Astrocyte (in vitro differentiated cells and primary cell): ENCODE data around the gene CLEC4G.

Experiments
- EZH2 ChIP-seq: IDR thresholded peaks from 2 replicates; pipeline ENCODE4 v1.6.1; 2012; ENCODE audit warnings: mild to moderate bottlenecking, low read length, inconsistent platforms; ENCODE audit not compliant: insufficient read depth
- TF ChIP-seq, protein P1 (sequence below): IDR thresholded peaks from 2 replicates; pipeline ENCODE4 v1.5.1; 2011; ENCODE audit warnings: low read depth, mild to moderate bottlenecking, inconsistent platforms, low read length, moderate library complexity; ENCODE audit not compliant: insufficient read depth

GRCh38 chr19:7701049-7701653 is 30.8 kb downstream of the CLEC4G start:
- TF ChIP-seq EZH2 = no peak
- TF ChIP-seq, protein P1, sequence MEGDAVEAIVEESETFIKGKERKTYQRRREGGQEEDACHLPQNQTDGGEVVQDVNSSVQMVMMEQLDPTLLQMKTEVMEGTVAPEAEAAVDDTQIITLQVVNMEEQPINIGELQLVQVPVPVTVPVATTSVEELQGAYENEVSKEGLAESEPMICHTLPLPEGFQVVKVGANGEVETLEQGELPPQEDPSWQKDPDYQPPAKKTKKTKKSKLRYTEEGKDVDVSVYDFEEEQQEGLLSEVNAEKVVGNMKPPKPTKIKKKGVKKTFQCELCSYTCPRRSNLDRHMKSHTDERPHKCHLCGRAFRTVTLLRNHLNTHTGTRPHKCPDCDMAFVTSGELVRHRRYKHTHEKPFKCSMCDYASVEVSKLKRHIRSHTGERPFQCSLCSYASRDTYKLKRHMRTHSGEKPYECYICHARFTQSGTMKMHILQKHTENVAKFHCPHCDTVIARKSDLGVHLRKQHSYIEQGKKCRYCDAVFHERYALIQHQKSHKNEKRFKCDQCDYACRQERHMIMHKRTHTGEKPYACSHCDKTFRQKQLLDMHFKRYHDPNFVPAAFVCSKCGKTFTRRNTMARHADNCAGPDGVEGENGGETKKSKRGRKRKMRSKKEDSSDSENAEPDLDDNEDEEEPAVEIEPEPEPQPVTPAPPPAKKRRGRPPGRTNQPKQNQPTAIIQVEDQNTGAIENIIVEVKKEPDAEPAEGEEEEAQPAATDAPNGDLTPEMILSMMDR = no peak
